HG03521 (cell line): ENCODE results near the gene GSTA4.
"Not testable (repeated sequence)": the region's sequence is repeated elsewhere in the genome, so short reads cannot be mapped to it uniquely, and the experiment has no call there.

Experiments used
- ATAC-seq: cut with Tn5 transposase; IDR thresholded peaks from one replicate; pipeline ENCODE4 v1.9.1; 2021; ENCODE audit warnings: mild to moderate bottlenecking, moderate library complexity; ENCODE audit not compliant: unreplicated experiment

The GSTA4 gene

GRCh38 chr6:53014744-53015143 lies 19.7 kb upstream of the GSTA4 start:
- no peak for ATAC-seq

- ATAC-seq: no peak
These were observed 19.0 kb upstream of the GSTA4 start for GRCh38 chr6:53014063-53014462.

DNA sequence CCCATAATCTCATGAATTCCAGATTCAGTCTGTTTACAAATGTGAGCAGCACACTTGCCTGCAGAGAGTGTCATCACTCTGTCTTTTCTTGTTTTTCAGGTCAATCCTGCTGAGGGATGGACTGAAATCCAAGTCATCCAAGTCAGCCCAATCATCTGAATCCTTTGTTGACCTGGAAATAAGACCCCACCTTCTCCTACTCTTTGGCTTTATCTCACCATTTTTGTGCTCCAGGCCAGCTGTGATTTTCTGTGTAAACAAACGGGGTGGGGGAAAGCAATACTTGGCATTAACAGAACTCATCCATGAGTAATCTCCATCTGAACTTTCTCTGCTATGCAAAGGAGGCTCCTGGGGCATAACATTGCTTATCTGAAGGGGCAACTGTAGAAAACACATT lies 16.9 kb upstream of the GSTA4 start:
- ATAC-seq: no peak

DNA sequence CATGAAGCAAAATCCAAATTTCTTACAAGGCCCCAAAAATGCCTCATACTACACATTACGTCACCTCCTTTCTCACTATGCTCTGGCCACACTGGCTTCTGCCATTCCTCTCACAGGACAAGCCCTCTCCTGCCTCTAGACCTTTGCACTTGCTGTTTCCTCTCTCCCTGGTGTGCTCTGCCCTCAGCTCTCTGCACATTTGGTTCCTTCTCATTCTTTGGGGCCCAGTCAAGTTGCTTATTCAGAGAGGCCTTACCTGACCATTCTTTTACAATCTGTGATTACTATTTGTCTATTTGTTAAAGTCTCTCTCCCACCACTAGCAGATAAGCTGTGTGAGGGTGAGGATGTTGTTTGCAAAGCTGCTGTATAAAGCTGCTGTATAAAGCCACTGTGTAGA lies 15.4 kb upstream of the GSTA4 start:
- no peak for ATAC-seq

DNA sequence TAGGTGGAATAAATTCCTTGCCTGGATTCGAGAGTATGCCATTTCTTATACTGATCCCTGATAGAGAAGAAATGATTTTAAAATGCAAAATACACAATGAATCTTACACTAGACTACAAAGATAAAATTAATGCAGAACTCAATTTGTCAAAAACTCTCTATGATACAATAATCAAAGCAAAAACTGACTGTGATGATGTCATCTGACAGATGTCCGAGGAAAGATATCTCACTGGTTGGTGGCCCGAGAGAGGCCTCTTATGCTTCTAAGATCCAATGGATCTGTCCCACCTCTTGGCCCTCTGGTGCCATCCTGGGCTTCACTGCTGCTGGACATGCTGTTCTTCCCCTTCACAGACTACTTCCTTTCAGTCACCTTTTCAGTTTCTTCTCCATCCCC lies 14.4 kb upstream of the GSTA4 start:
- no peak for ATAC-seq

DNA sequence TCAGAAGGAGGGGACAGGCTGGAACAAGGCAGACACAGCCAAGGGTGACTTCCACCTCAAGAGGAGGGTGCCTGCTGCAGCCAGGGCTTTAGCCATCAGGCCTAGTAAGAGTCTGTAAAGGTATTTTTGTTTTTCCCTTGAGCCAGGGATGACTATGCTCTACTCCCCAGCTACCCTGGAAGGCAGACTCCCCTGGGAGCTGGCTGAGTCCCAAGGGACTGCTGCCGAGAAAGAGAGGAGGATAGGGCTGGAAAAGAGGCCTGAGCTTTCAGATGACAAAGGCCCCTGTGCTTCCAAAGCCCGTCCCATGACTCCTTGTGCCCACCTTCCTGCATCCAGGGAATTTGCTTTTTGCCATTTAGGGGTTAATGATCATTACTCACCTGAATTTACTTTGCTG lies 14.0 kb upstream of the GSTA4 start:
- no peak for ATAC-seq

DNA sequence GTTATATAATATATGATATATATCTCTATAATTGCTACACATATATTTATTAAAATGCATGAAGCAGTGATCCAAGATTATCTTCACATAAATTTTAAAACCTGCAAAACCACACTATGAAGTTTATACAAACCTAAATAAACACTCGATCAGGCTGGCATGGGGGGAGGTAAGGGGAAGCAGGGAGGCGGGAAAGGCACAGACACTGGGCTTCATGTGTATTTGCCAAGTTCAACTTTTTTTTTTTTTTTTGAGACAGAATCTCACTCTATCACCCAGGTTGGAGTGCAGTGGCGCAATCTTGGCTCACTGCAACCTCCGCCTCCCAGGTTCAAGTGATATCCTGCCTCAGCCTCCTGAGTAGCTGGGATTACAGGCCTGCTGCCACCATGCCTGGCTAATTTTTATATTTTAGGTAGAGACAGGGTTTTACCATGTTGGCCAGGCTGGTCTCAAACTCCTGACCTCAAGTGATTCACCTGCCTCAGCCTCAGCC lies 13.2 kb upstream of the GSTA4 start:
- not testable (repeated sequence) for ATAC-seq

DNA sequence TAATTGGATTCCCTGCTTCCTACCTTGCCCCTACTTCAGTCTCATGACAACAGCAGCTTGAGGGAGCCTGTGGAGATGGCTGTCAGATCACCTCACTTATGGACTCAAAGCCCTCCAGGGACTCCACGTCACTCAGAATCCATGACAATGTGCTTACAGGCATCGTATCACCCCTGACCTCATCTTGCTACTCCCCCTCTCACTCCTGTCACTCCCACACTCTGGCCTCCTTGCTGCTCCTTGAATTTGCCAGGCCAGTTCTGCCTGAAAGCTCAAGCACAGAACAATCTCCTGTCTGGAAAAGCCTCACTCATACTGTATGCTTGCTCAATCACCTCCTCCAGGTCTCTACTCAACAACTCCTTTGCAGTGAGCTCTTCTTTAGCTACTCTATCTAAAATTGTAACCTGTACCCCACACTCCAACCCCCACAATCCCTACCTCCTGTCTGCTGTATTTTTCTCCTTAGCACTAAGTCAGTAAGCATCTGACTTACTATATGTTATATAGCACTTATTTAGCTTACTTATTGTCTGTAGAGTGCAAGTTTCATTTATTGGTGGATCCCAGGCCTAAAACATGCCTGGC lies 10.7 kb upstream of the GSTA4 start:
- ATAC-seq: no peak

- no peak for ATAC-seq
These were observed 4.4 kb upstream of the GSTA4 start for GRCh38 chr6:52999456-52999855.

- ATAC-seq: no peak
These were observed 3.5 kb upstream of the GSTA4 start for GRCh38 chr6:52998603-52999002.

DNA sequence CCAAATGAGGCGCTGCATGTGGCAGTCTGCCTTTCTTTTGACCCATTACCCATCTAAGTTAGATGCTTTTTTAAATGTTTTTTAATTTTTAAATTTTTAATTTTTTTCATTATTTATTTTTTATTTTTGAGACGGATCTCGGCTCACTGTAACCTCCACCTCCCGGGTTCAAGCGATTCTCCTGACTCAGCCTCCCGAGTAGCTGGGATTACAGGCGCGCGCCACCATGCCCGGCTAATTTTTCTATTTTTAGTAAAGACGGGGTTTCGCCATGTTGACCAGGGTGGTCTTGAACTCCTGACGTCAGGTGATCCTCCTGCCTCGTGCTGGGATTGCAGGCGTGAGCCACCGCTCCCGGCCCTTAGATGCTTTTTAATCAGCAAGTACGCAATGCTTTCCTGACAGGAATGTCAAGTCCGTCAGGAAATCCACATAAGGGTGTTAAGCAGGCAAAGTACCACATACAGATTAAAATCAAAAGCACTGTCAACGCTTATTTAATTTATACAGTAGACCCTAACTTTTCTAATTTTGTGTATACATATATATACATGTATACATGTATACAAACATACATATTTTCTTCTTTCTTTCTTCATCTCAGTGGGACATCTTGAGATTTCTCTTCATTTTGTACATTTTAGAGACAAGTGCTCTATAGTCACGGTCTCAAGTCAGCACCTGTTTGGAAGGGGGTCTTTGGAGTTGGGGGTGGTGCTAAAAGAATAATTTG lies 995 bp upstream of the GSTA4 start:
- ATAC-seq: no peak

DNA sequence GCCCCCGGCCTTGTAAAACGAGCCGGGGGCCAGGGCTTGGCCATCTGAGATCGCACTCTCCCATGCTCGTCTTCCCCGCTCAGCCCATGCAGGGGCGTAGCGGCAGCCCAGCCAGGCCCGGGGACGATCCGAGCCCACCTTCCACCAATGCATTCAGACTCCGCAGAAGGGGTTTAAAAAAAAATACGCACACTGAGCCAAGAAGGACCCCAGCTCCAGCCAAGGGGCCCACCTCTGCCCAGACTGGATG lies 320 bp downstream of the GSTA4 start:
- peak; percentile 27 for ATAC-seq

DNA sequence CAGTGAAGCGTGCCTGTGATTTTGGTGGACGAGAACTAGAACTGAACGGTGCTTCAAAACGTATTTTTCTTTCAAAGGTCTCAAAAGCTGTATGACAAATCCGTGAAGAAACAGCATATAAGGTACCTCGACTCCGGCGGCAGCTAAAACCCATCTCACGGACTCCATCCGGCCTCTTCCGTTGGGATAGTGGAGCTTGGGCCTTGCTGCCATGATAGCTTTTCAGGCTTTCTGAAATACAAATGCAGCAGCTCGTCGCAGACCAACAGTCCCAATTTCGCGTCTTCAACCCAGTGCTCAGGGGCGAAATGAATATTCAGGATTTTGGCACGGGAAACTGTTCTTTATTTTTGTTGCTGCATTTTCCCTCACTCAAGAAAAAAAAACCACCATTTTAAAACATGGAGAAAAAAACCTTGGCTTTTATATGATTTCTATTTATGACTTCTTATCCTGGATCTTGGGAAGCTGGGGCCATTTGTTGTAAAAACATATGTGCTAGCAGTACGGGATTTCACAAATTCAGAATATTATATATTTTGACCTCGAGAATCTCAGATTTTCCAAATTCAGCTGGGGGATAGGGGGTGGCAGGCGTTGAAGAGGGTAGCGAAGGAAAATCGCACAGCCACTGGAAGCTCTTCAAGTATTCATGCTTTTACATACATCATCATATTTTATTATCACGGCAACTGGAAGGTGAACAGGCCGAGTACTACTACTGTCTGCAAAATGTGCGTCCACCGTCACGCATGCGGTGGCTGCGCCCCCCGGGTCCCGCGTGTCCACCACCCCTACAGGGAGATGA lies 849 bp downstream of the GSTA4 start:
- ATAC-seq: no peak

- ATAC-seq: no peak
These were observed 1.8 kb downstream of the GSTA4 start for GRCh38 chr6:52992980-52993920.

GRCh38 chr6:52990342-52990741 lies 4.7 kb downstream of the GSTA4 start:
- ATAC-seq: no peak

DNA sequence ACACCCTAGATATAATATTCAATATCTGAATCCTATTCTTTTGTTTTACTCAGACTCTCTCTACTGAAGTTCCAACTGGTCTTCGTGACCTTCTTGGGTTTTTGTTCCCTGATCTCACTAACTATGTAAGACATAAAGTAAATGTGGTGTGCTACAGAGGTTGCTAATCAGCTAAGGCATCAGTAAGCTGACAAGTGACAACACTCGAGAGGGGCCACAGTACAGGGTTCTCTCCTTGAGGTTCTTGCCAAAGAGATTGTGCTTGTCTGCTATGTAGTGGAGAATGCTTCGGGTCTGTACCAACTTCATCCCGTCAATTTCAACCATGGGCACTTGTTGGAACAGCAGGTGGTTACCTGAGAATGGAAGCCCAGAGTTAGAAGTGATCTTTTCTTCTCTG lies 9.9 kb downstream of the GSTA4 start:
- no peak for ATAC-seq

- no peak for ATAC-seq
These were observed 10.8 kb downstream of the GSTA4 start for GRCh38 chr6:52984247-52984646.

DNA sequence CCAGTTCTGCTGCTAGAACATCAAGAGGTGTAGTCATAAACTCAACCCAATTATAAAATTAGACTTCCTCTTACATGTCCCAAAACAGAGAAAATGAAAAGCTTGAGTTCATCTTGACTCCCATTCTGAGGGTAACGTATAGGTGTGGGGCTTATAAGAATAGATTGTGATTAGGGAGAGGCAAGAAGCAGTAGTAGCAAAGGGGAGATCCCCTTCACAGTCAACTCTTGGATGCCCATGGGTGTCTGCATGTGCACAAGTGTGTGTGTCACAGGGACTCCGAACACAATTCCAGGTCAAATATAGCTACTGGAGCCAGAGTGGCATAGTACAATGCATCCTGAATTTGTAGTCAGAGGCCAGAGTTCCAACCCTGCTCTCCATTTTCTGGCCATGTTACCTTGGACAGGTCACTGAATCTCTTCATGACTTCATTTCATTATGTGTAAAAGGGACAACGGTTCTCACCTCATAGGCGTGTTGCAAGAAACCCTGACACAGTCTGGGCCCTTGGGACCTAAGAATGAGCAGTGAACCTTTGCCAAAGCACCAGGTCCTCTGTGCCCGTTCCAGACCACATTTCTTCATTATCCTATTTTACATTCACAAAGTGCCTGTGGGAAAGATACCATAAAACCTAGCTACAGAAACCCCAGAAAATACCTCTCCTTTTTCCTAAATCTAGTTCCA lies 11.8 kb downstream of the GSTA4 start:
- no peak for ATAC-seq

- no peak for ATAC-seq
These were observed 12.4 kb downstream of the GSTA4 start for GRCh38 chr6:52982680-52983079.

- no peak for ATAC-seq
These were observed 13.7 kb downstream of the GSTA4 start for GRCh38 chr6:52981222-52981900.
